ENCODE results near the gene DDX41.

The DDX41 gene

GRCh38 chr5:177499842-177500241 is 16.9 kb downstream of the DDX41 start:
- no peak for DNase-seq (ENCODE audit: low read depth in 1 of 2, low spot score in 1 of 2)

GRCh38 chr5:177498013-177498787 is 18.6 kb downstream of the DDX41 start:
- no peak for DNase-seq (ENCODE audit: low read depth in 1 of 2, low spot score in 1 of 2)

GRCh38 chr5:177497292-177498012 is 19.3 kb downstream of the DDX41 start, which contains the start of gene PDLIM7:
Gene PDLIM7 (minus strand): TSS chr5:177497604. CDS start chr5:177496512, 1,092 bp downstream.
- DNase-seq (ENCODE audit: low read depth in 1 of 2, low spot score in 1 of 2): peak; percentile 88 to 91

- no peak for DNase-seq (ENCODE audit: low read depth in 1 of 2, low spot score in 1 of 2)
Measured at GRCh38 chr5:177496727-177497291, 20.0 kb downstream of the DDX41 start.

GRCh38 chr5:177496070-177496726 is 20.6 kb downstream of the DDX41 start:
- DNase-seq (ENCODE audit: low read depth in 1 of 2, low spot score in 1 of 2): no peak

GRCh38 chr5:177495243-177496060 is 21.3 kb downstream of the DDX41 start:
- no peak for DNase-seq (ENCODE audit: low read depth in 1 of 2, low spot score in 1 of 2)

- no peak for DNase-seq (ENCODE audit: low read depth in 1 of 2, low spot score in 1 of 2)
Measured at GRCh38 chr5:177494346-177495195, 22.2 kb downstream of the DDX41 start.

GRCh38 chr5:177493795-177494345 is 22.9 kb downstream of the DDX41 start:
- DNase-seq (ENCODE audit: low read depth in 1 of 2, low spot score in 1 of 2): no peak

- DNase-seq (ENCODE audit: low read depth in 1 of 2, low spot score in 1 of 2): no peak
Measured at GRCh38 chr5:177492841-177493240, 23.9 kb downstream of the DDX41 start.

GRCh38 chr5:177491983-177492746 is 24.6 kb downstream of the DDX41 start:
- no peak for DNase-seq (ENCODE audit: low read depth in 1 of 2, low spot score in 1 of 2)

GRCh38 chr5:177491429-177491945 is 25.3 kb downstream of the DDX41 start:
- no peak for DNase-seq (ENCODE audit: low read depth in 1 of 2, low spot score in 1 of 2)

GRCh38 chr5:177490992-177491391 is 25.8 kb downstream of the DDX41 start:
- no peak for DNase-seq (ENCODE audit: low read depth in 1 of 2, low spot score in 1 of 2)

- no peak for DNase-seq (ENCODE audit: low read depth in 1 of 2, low spot score in 1 of 2)
Measured at GRCh38 chr5:177490311-177490991, 26.3 kb downstream of the DDX41 start.

- DNase-seq (ENCODE audit: low read depth in 1 of 2, low spot score in 1 of 2): no peak
Measured at GRCh38 chr5:177489119-177489716, 27.5 kb downstream of the DDX41 start.

GRCh38 chr5:177487975-177488374 is 28.8 kb downstream of the DDX41 start:
- DNase-seq (ENCODE audit: low read depth in 1 of 2, low spot score in 1 of 2): no peak

GRCh38 chr5:177487144-177487543 is 29.6 kb downstream of the DDX41 start:
- no peak for DNase-seq (ENCODE audit: low read depth in 1 of 2, low spot score in 1 of 2)

- no peak for DNase-seq (ENCODE audit: low read depth in 1 of 2, low spot score in 1 of 2)
Measured at GRCh38 chr5:177486256-177486655, 30.5 kb downstream of the DDX41 start.
